ENCODE measurements around the gene FOXO6. TPM values are rescaled to one million over a fixed set of nuclear protein-coding genes. Genes with fewer than 3 reads are reported as not detected.

The FOXO6 gene
- total and polyA plus RNA-seq, 2 donors (not counting 1 experiment from before 2014, with no cell fraction given): 0.06 to 0.15 TPM

DNA sequence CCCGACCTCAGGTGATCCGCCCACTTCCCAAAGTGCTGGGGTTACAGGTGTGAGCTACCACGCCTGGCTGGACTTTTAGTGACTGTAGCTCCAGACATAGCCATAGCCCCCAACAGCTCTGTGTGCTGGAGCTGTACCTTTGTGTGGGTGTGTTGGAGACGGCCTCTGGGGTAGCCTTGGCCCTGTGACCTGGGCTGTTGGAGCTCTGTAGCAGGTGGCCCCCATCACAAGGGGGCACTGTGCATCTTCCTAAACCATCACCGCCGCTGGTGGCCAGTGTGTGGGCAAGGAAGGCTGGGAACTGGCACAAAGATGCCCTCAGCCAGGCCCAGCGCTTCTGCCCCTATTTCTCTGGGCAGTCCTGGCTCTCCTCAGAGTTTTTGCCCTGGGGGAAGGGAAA is 38.4 kb upstream of the FOXO6 start:
- WGBS (ENCODE audit: insufficient coverage): 88% methylated on average over 6 of the region's 7 CpGs
- intact Hi-C loops (cut with micrococcal nuclease): loop anchor here (1.0 kb wide), 1 partner anchor 94 kb away; no protein-coding TSS in a partner anchor
- no peaks in the 10 kb centered on the region for H4K20me1 ChIP-seq (ENCODE audit: control insufficient read depth, insufficient read depth, low read length, poor library complexity, severe bottlenecking)
- Mint-ChIP-seq H3K27me3 (peaks cover 7% of the 10 kb centered on the region), H3K4me3 (no peak overlapping the region), H3K27ac (no peak overlapping the region), H3K9me3 (ENCODE audit: insufficient read depth) (no peaks in the 10 kb centered on the region), H3K4me1 (no peaks in the 10 kb centered on the region)
- no peaks in the 10 kb centered on the region for H3K36me3 ChIP-seq (replicated peaks in 1 of 2; ENCODE audit: control extremely low read depth in 1 of 2, control insufficient read depth in 1 of 2, extremely low read depth in 1 of 2, insufficient read depth in 2 of 2, low read length in 1 of 2)
- H2AFZ ChIP-seq (ENCODE audit: insufficient read depth, low read depth, low read length, poor library complexity, severe bottlenecking): no peak overlapping the region
- H3K4me3 ChIP-seq (ENCODE audit: control extremely low read depth in 1 of 5, extremely low read depth in 1 of 5, insufficient read depth in 1 of 5, low read depth in 2 of 5, low read length in 4 of 5): no peak overlapping the region
- no peaks in the 10 kb centered on the region for H3K4me1 ChIP-seq (ENCODE audit: control insufficient read depth in 2 of 2, insufficient read depth in 2 of 2, low read length in 2 of 2)
- H3K9me3 ChIP-seq (ENCODE audit: control extremely low read depth in 1 of 3, control insufficient read depth in 2 of 3, insufficient read depth in 1 of 3, low read length in 2 of 3): no peaks in the 10 kb centered on the region
- H3K79me2 ChIP-seq (ENCODE audit: control insufficient read depth, insufficient read depth, low read length): no peaks in the 10 kb centered on the region
- ATAC-seq (ENCODE audit: low read depth) (no peak), DNase-seq (peak; percentile 28)
- ChIA-PET CTCF (interaction anchor here (1.1 to 4.4 kb wide), 4 partner anchors 93 to 110 kb away, joined by 3 to 30 read pairs (median 6); no protein-coding TSS in a partner anchor), POLR2A (no interaction called here)
- no peak overlapping the region for H3K27ac ChIP-seq (ENCODE audit: low read length in 2 of 2)
- H3K9ac ChIP-seq (ENCODE audit: low read length): no peak overlapping the region
- no peaks in the 10 kb centered on the region for H3K27me3 ChIP-seq (replicated peaks in 1 of 4; ENCODE audit: control extremely low read depth in 1 of 4, control insufficient read depth in 3 of 4, insufficient read depth in 4 of 4, low read length in 3 of 4)
- H3K4me2 ChIP-seq (replicated peaks; ENCODE audit: low read depth, low read length, poor library complexity, severe bottlenecking): no peak overlapping the region
- no peak for TF ChIP-seq EZH2 (IDR thresholded peaks at IDR 0.05; ENCODE audit: borderline replicate concordance, insufficient read depth, low read depth, low read length, poor library complexity, severe bottlenecking)
- TF ChIP-seq, protein P1, sequence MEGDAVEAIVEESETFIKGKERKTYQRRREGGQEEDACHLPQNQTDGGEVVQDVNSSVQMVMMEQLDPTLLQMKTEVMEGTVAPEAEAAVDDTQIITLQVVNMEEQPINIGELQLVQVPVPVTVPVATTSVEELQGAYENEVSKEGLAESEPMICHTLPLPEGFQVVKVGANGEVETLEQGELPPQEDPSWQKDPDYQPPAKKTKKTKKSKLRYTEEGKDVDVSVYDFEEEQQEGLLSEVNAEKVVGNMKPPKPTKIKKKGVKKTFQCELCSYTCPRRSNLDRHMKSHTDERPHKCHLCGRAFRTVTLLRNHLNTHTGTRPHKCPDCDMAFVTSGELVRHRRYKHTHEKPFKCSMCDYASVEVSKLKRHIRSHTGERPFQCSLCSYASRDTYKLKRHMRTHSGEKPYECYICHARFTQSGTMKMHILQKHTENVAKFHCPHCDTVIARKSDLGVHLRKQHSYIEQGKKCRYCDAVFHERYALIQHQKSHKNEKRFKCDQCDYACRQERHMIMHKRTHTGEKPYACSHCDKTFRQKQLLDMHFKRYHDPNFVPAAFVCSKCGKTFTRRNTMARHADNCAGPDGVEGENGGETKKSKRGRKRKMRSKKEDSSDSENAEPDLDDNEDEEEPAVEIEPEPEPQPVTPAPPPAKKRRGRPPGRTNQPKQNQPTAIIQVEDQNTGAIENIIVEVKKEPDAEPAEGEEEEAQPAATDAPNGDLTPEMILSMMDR (IDR thresholded peaks at IDR 0.05): no peak

DNA sequence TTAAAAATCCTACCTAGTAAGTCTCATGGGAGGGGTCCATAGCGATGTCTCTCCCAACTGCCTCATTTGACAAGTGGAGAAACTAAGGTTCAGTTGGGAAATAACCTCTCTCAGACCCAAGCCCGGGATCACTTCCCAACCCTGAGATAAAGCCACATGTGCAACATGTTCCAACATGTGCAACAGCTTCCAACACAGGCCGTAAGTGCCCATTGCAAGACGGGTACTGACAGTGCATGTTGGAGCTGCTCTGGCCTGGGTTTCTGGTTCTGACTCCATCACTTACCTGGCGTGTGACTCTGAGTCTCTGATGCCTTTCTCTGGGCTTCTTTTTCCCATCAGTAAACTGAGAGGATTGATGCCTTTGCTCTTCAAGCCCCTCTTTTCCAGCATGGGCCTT is 38.0 kb upstream of the FOXO6 start:
- Histone ChIP-seq H2AFZ (ENCODE audit: insufficient read depth, low read depth, low read length, poor library complexity, severe bottlenecking) (no peak overlapping the region), H3K36me3 (replicated peaks in 1 of 2; ENCODE audit: control extremely low read depth in 1 of 2, control insufficient read depth in 1 of 2, extremely low read depth in 1 of 2, insufficient read depth in 2 of 2, low read length in 1 of 2) (no peaks in the 10 kb centered on the region), H3K27me3 (replicated peaks in 1 of 4; ENCODE audit: control extremely low read depth in 1 of 4, control insufficient read depth in 3 of 4, insufficient read depth in 4 of 4, low read length in 3 of 4) (no peaks in the 10 kb centered on the region), H3K4me2 (replicated peaks; ENCODE audit: low read depth, low read length, poor library complexity, severe bottlenecking) (no peak overlapping the region), H4K20me1 (ENCODE audit: control insufficient read depth, insufficient read depth, low read length, poor library complexity, severe bottlenecking) (no peaks in the 10 kb centered on the region), H3K4me3 (ENCODE audit: control extremely low read depth in 1 of 5, extremely low read depth in 1 of 5, insufficient read depth in 1 of 5, low read depth in 2 of 5, low read length in 4 of 5) (no peak overlapping the region), H3K4me1 (ENCODE audit: control insufficient read depth in 2 of 2, insufficient read depth in 2 of 2, low read length in 2 of 2) (no peaks in the 10 kb centered on the region), H3K9ac (ENCODE audit: low read length) (no peak overlapping the region), H3K79me2 (ENCODE audit: control insufficient read depth, insufficient read depth, low read length) (no peaks in the 10 kb centered on the region), H3K9me3 (ENCODE audit: control extremely low read depth in 1 of 3, control insufficient read depth in 2 of 3, insufficient read depth in 1 of 3, low read length in 2 of 3) (no peaks in the 10 kb centered on the region), H3K27ac (ENCODE audit: low read length in 2 of 2) (no peak overlapping the region)
- Mint-ChIP-seq H3K4me3 (no peak overlapping the region), H3K9me3 (ENCODE audit: insufficient read depth) (no peaks in the 10 kb centered on the region), H3K4me1 (no peaks in the 10 kb centered on the region), H3K27me3 (peaks cover 7% of the 10 kb centered on the region), H3K27ac (no peak overlapping the region)
- no peak for TF ChIP-seq EZH2 (IDR thresholded peaks at IDR 0.05; ENCODE audit: borderline replicate concordance, insufficient read depth, low read depth, low read length, poor library complexity, severe bottlenecking)
- TF ChIP-seq, protein P1 (IDR thresholded peaks at IDR 0.05): no peak
- WGBS (ENCODE audit: insufficient coverage): 88% methylated on average over 5 of the region's 5 CpGs
- POLR2A ChIA-PET: no interaction called here
- intact Hi-C loops (cut with micrococcal nuclease): loop anchor here (1.0 kb wide), 1 partner anchor 94 kb away; no protein-coding TSS in a partner anchor
- CTCF ChIA-PET: interaction anchor here (1.1 to 4.4 kb wide), 4 partner anchors 93 to 110 kb away, joined by 3 to 30 read pairs (median 6); no protein-coding TSS in a partner anchor
- no peak for ATAC-seq (ENCODE audit: low read depth)
- DNase-seq: no peak

Measured in B cell (primary cell).